SJCRH30 (cell line): ENCODE data around the gene GPR132. TPM values are rescaled to one million over a fixed set of nuclear protein-coding genes. Genes with fewer than 3 reads are reported as not detected.
"Not testable (repeated sequence)": the region's sequence is repeated elsewhere in the genome, so short reads cannot be mapped to it uniquely, and the experiment has no call there.

ENCODE experiments used
- DNase-seq, 2 experiments: peaks; one replicate each; pipeline ENCODE4 v3.0.0-alpha.2; 2015 to 2020
- H3K27ac ChIP-seq: fragments of 250-450 bp; sonication (Bioruptor Pico); 2 replicates; pipeline ENCODE4 v1.5.1; 2020; ENCODE audit warnings: mild to moderate bottlenecking, moderate library complexity
- H3K27me3 ChIP-seq: fragments of 250-450 bp; sonication (Bioruptor Pico); 2 replicates; pipeline ENCODE4 v1.5.1; 2020; ENCODE audit warnings: mild to moderate bottlenecking, moderate library complexity
- H3K36me3 ChIP-seq: fragments of 250-450 bp; sonication (Bioruptor Pico); 2 replicates; pipeline ENCODE4 v1.5.1; 2020; ENCODE audit warnings: mild to moderate bottlenecking, moderate library complexity
- H3K4me1 ChIP-seq: fragments of 250-450 bp; sonication (Bioruptor Pico); 2 replicates; pipeline ENCODE4 v1.5.1; 2020; ENCODE audit warnings: mild to moderate bottlenecking, moderate library complexity
- H3K4me3 ChIP-seq: fragments of 250-450 bp; sonication (Bioruptor Pico); 2 replicates; pipeline ENCODE4 v1.5.1; 2020; ENCODE audit warnings: mild to moderate bottlenecking, moderate library complexity
- H3K9me3 ChIP-seq: fragments of 250-450 bp; sonication (Bioruptor Pico); replicated peaks from 2 replicates; pipeline ENCODE4 v1.5.1; 2020; ENCODE audit warnings: mild to moderate bottlenecking, moderate library complexity
- total RNA-seq: library from RNA; depleted of rRNA; stranded (reverse); fragments of >200 nt; shearing (Covaris generic); gene quantifications from 2 replicates; pipeline ENCODE4 v1.2.3, GENCODE V29; 2014

Gene GPR132
- total RNA-seq, 1 experiment from 2014 or later = 0.40 TPM

- Histone ChIP-seq H3K4me3 (no peak overlapping the region), H3K27me3 (no peaks in the 10 kb centered on the region), H3K4me1 (no peaks in the 10 kb centered on the region), H3K9me3 (no peaks in the 10 kb centered on the region), H3K36me3 (no peaks in the 10 kb centered on the region), H3K27ac (no peak overlapping the region)
- no peak for DNase-seq
These were observed 30.8 kb downstream of the GPR132 start for GRCh38 chr14:105034315-105035039.

- not testable (repeated sequence) for H3K27ac ChIP-seq, H3K36me3 ChIP-seq, H3K4me1 ChIP-seq, H3K9me3 ChIP-seq, H3K4me3 ChIP-seq, DNase-seq, H3K27me3 ChIP-seq
These were observed 31.8 kb downstream of the GPR132 start for GRCh38 chr14:105033412-105033900.

DNA sequence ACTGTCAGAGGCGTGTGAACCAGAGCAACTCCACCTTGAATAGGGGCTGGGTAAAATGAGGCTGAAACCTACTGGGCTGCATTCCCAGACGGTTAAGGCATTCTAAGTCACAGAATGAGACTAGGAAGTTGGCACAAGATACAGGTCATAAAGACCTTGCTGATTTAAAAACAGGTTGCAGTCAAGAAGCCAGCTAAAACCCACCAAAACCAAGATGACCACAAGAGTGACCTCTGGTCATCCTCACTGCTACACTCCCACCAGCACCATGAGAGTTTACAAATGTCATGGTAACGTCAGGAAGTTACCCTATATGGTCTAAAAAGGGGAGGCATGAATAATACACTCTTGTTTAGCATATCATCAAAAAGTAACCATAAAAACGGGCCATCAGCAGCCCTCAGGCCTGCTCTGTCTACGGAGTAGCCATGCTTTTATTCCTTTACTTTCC, 32.8 kb downstream of the GPR132 start:
- DNase-seq, H3K27ac ChIP-seq, H3K9me3 ChIP-seq, H3K27me3 ChIP-seq, H3K36me3 ChIP-seq, H3K4me3 ChIP-seq, H3K4me1 ChIP-seq: not testable (repeated sequence)

DNA sequence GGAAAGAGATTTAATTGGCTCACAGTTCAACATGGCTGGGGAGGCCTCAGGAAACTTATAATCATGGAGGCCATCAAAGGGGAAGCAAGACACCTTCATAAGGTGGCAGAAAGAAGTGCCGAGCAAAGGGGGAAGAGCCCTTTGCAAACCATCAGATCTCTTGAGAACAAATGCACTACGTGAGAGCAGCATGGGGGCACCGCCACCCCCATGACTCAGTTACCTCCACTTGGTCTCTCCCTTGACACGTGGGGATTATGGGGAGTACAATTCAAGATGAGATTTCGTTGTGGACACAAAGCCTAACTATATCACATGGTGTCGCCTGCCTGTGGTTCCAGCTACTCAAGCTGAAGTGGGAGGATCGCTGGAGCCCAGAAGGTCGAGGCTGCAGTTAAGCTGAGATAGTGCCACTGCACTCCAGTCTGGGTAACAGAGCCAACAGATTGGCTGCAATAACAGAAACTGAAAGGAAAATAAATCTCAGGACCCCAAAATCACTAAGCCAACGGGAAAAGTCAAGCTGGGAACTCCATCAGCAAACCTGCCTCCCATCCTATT, 34.3 kb downstream of the GPR132 start:
- no peaks in the 10 kb centered on the region for H3K9me3 ChIP-seq
- no peaks in the 10 kb centered on the region for H3K27me3 ChIP-seq
- DNase-seq = no peak
- H3K4me3 ChIP-seq = no peak overlapping the region
- no peak overlapping the region for H3K27ac ChIP-seq
- H3K4me1 ChIP-seq = no peaks in the 10 kb centered on the region
- H3K36me3 ChIP-seq = no peaks in the 10 kb centered on the region

- Histone ChIP-seq H3K4me3 (no peak overlapping the region), H3K27ac (no peak overlapping the region), H3K36me3 (no peaks in the 10 kb centered on the region), H3K9me3 (no peaks in the 10 kb centered on the region), H3K4me1 (peaks cover under 1% of the 10 kb centered on the region; the same call in 1 of the 2 replicates), H3K27me3 (no peaks in the 10 kb centered on the region)
- no peak for DNase-seq
These were observed 35.0 kb downstream of the GPR132 start for GRCh38 chr14:105030194-105030593.

- Histone ChIP-seq H3K36me3 (no peaks in the 10 kb centered on the region), H3K4me3 (no peak overlapping the region), H3K4me1 (peaks cover 7% of the 10 kb centered on the region), H3K27me3 (no peaks in the 10 kb centered on the region), H3K27ac (no peak overlapping the region), H3K9me3 (no peaks in the 10 kb centered on the region)
- no peak for DNase-seq
These were observed 35.8 kb downstream of the GPR132 start for GRCh38 chr14:105029402-105029801.

- Histone ChIP-seq H3K27ac (no peak overlapping the region), H3K4me1 (peaks cover 16% of the 10 kb centered on the region), H3K27me3 (no peaks in the 10 kb centered on the region), H3K36me3 (no peaks in the 10 kb centered on the region), H3K9me3 (no peaks in the 10 kb centered on the region), H3K4me3 (no peak overlapping the region)
- no peak for DNase-seq
These were observed 36.8 kb downstream of the GPR132 start for GRCh38 chr14:105028251-105028927.

DNA sequence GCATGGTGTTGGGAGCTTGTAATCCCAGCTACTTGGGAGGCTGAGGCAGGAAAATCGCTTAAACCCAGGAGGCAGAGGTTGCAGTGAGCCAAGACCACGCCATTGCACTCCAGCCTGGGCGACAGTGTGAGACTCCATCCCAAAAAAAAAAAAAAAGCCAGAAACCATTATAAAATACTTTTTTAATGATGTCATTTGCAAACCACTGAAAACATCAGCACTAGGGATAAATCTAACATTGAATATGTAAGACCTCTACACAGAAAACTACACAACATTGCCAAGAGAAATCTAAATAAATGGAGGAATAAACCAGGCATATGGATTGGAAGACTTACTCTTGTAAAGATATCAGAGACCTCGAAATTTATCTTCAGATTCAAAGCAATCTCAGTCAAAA, 37.5 kb downstream of the GPR132 start:
- H3K27me3 ChIP-seq, H3K4me3 ChIP-seq, H3K27ac ChIP-seq, DNase-seq, H3K36me3 ChIP-seq, H3K9me3 ChIP-seq: not testable (repeated sequence)
- peaks cover 19% of the 10 kb centered on the region for H3K4me1 ChIP-seq

- H3K27ac ChIP-seq = no peak overlapping the region
- H3K9me3 ChIP-seq = no peaks in the 10 kb centered on the region
- no peak overlapping the region for H3K4me3 ChIP-seq
- peaks cover 19% of the 10 kb centered on the region for H3K4me1 ChIP-seq
- H3K27me3 ChIP-seq = no peaks in the 10 kb centered on the region
- no peak for DNase-seq
- no peaks in the 10 kb centered on the region for H3K36me3 ChIP-seq
These were observed 38.2 kb downstream of the GPR132 start for GRCh38 chr14:105026802-105027563.

DNA sequence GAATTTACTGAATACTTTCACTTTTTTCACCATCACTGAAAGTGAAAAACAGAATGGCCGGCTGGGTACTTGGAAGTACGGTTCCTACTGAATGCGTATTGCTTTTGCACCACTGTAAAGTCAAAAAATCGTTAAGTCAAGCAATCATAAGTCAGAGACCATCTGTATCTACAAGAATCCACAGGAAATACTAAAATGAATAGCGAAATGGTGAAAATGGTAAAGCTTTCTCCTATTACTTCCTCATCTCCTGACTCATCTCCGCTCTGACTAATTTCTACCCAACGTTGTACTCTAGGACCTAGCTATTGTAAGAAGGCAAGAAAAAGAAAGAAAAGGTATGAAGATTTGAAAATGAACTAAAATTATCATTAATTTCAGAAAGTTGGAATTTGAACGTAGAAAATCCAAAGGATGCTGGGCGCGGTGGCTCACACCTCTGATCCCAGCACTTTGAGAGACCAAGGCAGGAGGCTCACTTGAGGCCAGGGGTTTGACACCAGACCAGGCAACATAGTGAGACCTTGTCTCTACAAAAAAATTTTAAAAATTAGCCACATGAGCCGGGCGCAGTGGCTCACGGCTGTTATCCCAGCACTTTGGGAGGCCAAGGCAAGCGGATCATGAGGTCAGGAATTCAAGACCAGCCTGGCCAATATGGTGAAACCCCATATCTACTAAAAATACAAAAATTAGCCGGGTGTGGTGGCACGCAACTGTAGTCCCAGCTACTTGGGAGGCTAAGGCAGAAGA, 39.0 kb downstream of the GPR132 start:
- Histone ChIP-seq H3K36me3 (no peaks in the 10 kb centered on the region), H3K27ac (no peak overlapping the region), H3K27me3 (no peaks in the 10 kb centered on the region), H3K4me1 (peaks cover 19% of the 10 kb centered on the region), H3K4me3 (no peak overlapping the region), H3K9me3 (no peaks in the 10 kb centered on the region)
- no peak for DNase-seq

- DNase-seq = no peak
- Histone ChIP-seq H3K4me3 (no peak overlapping the region), H3K27me3 (no peaks in the 10 kb centered on the region), H3K27ac (peak overlapping the region; percentile 14; the same call in 1 of the 2 replicates), H3K9me3 (no peaks in the 10 kb centered on the region), H3K36me3 (no peaks in the 10 kb centered on the region), H3K4me1 (peaks cover 19% of the 10 kb centered on the region)
These were observed 39.8 kb downstream of the GPR132 start for GRCh38 chr14:105025429-105025828.

DNA sequence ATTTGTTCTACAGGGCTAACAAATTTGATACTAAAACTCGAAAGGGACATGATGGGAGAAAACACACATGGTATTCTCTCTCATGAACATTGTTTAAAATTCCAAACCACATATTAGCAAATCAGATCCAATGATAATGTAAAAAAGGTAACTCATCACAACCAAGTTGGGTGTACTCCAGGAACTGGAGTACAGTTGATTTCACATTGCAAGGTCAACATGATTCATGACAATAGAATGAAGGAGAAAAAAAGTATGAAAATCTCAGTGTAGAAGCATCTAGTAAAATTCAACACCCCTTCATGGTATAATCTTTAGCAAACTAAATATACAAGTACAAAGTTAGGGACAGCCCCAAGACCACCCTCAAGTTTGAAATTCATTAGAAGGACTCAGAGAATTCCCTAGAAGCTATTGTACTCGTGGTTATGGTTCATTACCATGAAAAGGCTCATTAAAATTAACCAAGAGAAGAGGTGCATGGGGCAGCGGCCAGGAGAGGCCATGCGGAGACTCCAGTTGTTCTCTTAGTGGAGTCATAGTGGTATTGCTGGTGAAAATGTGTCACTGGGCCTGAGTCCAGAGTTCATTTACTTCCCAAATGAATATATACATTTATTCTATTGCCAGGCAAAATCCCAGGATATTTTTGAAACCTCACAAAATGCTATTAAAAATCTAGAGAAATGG, 41.3 kb downstream of the GPR132 start:
- peak in 1 of 2 experiments; percentile 43 for DNase-seq
- peak overlapping the region; percentile 75 for H3K27ac ChIP-seq
- H3K4me3 ChIP-seq = no peak overlapping the region
- H3K9me3 ChIP-seq = no peaks in the 10 kb centered on the region
- no peaks in the 10 kb centered on the region for H3K27me3 ChIP-seq
- peaks cover 24% of the 10 kb centered on the region for H3K4me1 ChIP-seq
- H3K36me3 ChIP-seq = peaks cover 11% of the 10 kb centered on the region; the same call in 1 of the 2 replicates

DNA sequence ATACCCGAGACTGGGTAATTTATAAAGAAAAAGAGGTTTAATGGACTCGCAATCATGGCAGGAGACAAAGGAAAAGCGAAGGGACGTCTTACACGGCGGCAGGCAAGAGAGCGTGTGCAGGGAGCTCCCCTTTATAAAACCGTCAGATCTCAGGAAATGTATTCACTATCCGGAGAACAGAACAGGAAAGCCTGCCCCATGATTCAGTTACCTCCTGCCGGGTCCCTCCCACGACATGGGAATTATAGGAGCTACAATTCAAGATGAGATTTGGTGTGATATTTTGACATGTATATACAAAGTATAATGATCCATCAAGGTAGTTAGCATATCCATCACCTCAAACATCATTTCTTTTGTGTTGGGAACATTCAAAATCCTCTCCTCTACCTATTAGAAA, 42.1 kb downstream of the GPR132 start:
- H3K4me1 ChIP-seq = peaks cover 26% of the 10 kb centered on the region
- H3K27me3 ChIP-seq = no peaks in the 10 kb centered on the region
- peaks cover 16% of the 10 kb centered on the region; the same call in 1 of the 2 replicates for H3K36me3 ChIP-seq
- peak overlapping the region; percentile 75 for H3K27ac ChIP-seq
- no peak for DNase-seq
- no peaks in the 10 kb centered on the region for H3K9me3 ChIP-seq
- H3K4me3 ChIP-seq = no peak overlapping the region

DNA sequence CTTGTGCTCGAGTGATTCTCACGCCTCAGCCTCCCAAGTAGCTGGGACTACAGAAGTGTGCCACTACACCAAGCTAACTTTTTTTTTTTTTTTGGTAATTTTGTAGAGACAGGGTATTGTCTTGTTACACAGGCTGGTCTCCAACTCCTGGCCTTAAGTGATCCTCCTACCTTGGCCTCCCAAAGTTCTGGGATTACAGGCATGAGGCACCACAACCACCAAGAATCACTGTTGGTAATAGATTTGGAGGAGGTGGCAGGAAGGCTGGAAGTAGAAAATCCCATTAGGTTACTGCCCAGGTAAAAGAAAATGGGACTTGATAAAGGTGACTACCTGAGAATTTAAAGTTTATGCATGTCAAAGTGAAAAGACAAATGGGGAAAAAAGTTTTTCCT, 43.0 kb downstream of the GPR132 start:
- Histone ChIP-seq H3K4me3 (peak overlapping the region; percentile 67; the same call in 1 of the 2 replicates), H3K27me3 (no peaks in the 10 kb centered on the region), H3K36me3 (peaks cover 20% of the 10 kb centered on the region), H3K27ac (no peak overlapping the region), H3K4me1 (peaks cover 26% of the 10 kb centered on the region), H3K9me3 (no peaks in the 10 kb centered on the region)
- no peak for DNase-seq
